OCI-LY7 (cell line): ENCODE data around the gene ZNF777. TPM values are rescaled to one million over a fixed set of nuclear protein-coding genes. Genes with fewer than 3 reads are reported as not detected.

Source experiments
- BruUV-seq: library from RNA; stranded (reverse); fragments of 400-500 nt; replicated peaks from 2 replicates; lab custom pipeline; 2021; lab: Mats Ljungman, UMichigan
- CTCF ChIA-PET: fragments of 300-600 bp; sonication (Branson Sonifier 250); formaldehyde crosslinking; loops from one replicate; lab custom pipeline; 2022; ENCODE audit warnings: antibody characterized with exemption; ENCODE audit not compliant: unreplicated experiment; lab: Charles Lee
- POLR2A ChIA-PET: fragments of 300-600 bp; sonication (Branson Sonifier 250); formaldehyde crosslinking; loops from one replicate; lab custom pipeline; 2022; ENCODE audit warnings: antibody characterized with exemption; lab: Charles Lee
- DNase-seq: peaks from one replicate; pipeline ENCODE4 v3.0.0-alpha.2; 2015; ENCODE audit warnings: low spot score
- H2AFZ ChIP-seq: fragments of 200-600 bp; sonication (generic), shearing (Covaris generic); 2 replicates; pipeline ENCODE4 v1.6.1; 2014; ENCODE audit warnings: mild to moderate bottlenecking, antibody characterized with exemption, low read length, moderate library complexity
- H3K27ac ChIP-seq: fragments of 200-600 bp; sonication (generic); 2 replicates; pipeline ENCODE4 v1.5.1; 2014; ENCODE audit warnings: mixed run types, low read depth, mild to moderate bottlenecking, moderate library complexity, low read length, inconsistent platforms; ENCODE audit not compliant: poor library complexity, severe bottlenecking
- H3K36me3 ChIP-seq: fragments of 200-600 bp; sonication (generic); 2 replicates; pipeline ENCODE4 v1.6.1; 2014; ENCODE audit warnings: mild to moderate bottlenecking, antibody characterized with exemption, low read length, moderate library complexity, mixed read lengths; ENCODE audit not compliant: insufficient read depth
- H3K4me1 ChIP-seq: fragments of 200-600 bp; sonication (generic); 2 replicates; pipeline ENCODE4 v1.5.1; 2014; ENCODE audit warnings: mild to moderate bottlenecking, low read length; ENCODE audit not compliant: insufficient read depth, poor library complexity, severe bottlenecking
- H3K4me2 ChIP-seq: fragments of 200-600 bp; sonication (generic); 2 replicates; pipeline ENCODE4 v1.6.1; 2014; ENCODE audit warnings: mild to moderate bottlenecking, low read length
- H3K4me3 ChIP-seq: fragments of 200-600 bp; sonication (generic); 2 replicates; pipeline ENCODE4 v1.5.1; 2014; ENCODE audit warnings: mild to moderate bottlenecking, low read depth, low read length; ENCODE audit not compliant: poor library complexity, severe bottlenecking
- H3K79me2 ChIP-seq: fragments of 200-600 bp; sonication (generic); 2 replicates; pipeline ENCODE4 v1.6.1; 2016; ENCODE audit warnings: low read depth, mild to moderate bottlenecking, low read length, moderate library complexity, mixed read lengths; ENCODE audit not compliant: insufficient read depth
- H3K9me2 ChIP-seq: fragments of 200-600 bp; sonication (generic); 2 replicates; pipeline ENCODE4 v1.6.1; 2016; ENCODE audit warnings: mild to moderate bottlenecking, low read length, mixed read lengths; ENCODE audit not compliant: insufficient read depth
- H3K9me3 ChIP-seq: fragments of 200-600 bp; sonication (generic); 2 replicates; pipeline ENCODE4 v1.6.1; 2014; ENCODE audit warnings: mild to moderate bottlenecking, mixed run types, low read length, mixed read lengths
- H4K20me1 ChIP-seq: fragments of 200-600 bp; sonication (generic); 2 replicates; pipeline ENCODE4 v1.6.1; 2014; ENCODE audit warnings: mild to moderate bottlenecking, antibody characterized with exemption, low read length, moderate library complexity, mixed read lengths; ENCODE audit not compliant: insufficient read depth
- EZH2phosphoT487 ChIP-seq: fragments of 200-600 bp; sonication (generic); IDR thresholded peaks from 2 replicates; pipeline ENCODE4 v1.6.1; 2018; ENCODE audit warnings: low read depth, borderline replicate concordance, mild to moderate bottlenecking, mixed run types, antibody characterized with exemption, low read length, moderate library complexity, mixed read lengths
- intact Hi-C: fragments of 100-400 bp; cut with micrococcal nuclease; formaldehyde crosslinking; loops from one replicate; pipeline ENCODE4 v1.10.0; 2022; ENCODE audit not compliant: unreplicated experiment
- total RNA-seq, 2 experiments: library from RNA; depleted of rRNA in 1 of 2; stranded (reverse); fragments of >200 nt in 1 of 2; shearing (Covaris generic) in 1 of 2; gene quantifications; 2 replicates each; pipeline ENCODE4 v1.2.3, GENCODE V29; 2014 to 2022
- TF ChIP-seq, protein P1 (sequence below): fragments of 200-600 bp; sonication (generic); conservative IDR thresholded peaks from 2 replicates; pipeline ENCODE4 v1.5.1; 2014; ENCODE audit warnings: mild to moderate bottlenecking, antibody characterized with exemption, low read length, moderate library complexity, mixed read lengths

The ZNF777 gene
- total RNA-seq, 2 experiments from 2014 or later: 5.2 to 9.5 TPM

DNA sequence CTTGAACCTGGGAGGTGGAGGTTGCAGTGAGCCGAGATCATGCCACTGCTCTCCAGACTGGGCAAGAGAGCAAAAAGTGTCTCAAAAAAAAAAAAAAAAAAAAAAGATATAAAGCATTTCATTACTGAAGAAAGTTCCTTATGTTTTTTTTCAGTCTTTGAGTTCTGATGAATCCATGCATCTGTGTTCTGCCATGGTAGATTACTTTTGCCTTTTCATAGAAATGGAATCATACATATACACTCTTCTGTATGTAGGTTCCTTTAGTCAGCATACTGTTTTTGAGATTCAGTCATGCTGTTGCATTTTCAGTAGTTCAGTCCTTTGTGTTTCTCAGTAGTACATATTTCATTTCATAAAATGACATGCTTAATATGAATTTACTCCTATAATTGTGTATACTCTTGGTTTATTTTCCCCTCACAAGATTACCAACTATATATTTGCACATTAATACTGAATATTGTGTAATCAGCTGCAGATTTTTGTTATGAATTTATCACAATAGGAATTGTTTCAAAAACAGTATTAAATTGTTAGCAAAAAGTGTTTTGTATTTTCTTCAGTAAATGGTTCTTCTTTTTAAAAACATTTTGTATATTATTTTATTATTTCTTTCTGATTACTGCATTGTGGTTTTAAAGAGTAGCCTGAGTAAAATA, 2.8 kb upstream of the ZNF777 start:
- Histone ChIP-seq H3K36me3 (no peaks in the 10 kb centered on the region), H3K9me2 (no peaks in the 10 kb centered on the region), H3K9me3 (peaks cover 11% of the 10 kb centered on the region), H4K20me1 (0 out of 2 replicates have a peak, but pooled peaks cover 1% of the 10 kb centered on the region), H3K4me1 (peaks cover 15% of the 10 kb centered on the region), H3K27ac (no peak overlapping the region), H3K4me3 (no peak overlapping the region), H2AFZ (no peak overlapping the region), H3K79me2 (peaks cover 6% of the 10 kb centered on the region; the same call in 1 of the 2 replicates), H3K4me2 (no peak overlapping the region)
- intact Hi-C loops: no loop called here
- ChIA-PET POLR2A (interaction anchor here (0.7 kb wide), 1 partner anchor 375 kb away, joined by 5 read pairs; the partner anchor contains the start of gene ZNF862), CTCF (no interaction called here)
- TF ChIP-seq, protein P1, sequence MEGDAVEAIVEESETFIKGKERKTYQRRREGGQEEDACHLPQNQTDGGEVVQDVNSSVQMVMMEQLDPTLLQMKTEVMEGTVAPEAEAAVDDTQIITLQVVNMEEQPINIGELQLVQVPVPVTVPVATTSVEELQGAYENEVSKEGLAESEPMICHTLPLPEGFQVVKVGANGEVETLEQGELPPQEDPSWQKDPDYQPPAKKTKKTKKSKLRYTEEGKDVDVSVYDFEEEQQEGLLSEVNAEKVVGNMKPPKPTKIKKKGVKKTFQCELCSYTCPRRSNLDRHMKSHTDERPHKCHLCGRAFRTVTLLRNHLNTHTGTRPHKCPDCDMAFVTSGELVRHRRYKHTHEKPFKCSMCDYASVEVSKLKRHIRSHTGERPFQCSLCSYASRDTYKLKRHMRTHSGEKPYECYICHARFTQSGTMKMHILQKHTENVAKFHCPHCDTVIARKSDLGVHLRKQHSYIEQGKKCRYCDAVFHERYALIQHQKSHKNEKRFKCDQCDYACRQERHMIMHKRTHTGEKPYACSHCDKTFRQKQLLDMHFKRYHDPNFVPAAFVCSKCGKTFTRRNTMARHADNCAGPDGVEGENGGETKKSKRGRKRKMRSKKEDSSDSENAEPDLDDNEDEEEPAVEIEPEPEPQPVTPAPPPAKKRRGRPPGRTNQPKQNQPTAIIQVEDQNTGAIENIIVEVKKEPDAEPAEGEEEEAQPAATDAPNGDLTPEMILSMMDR: no peak
- TF ChIP-seq EZH2phosphoT487: no peak
- DNase-seq: no peak
- BruUV-seq: no TSS peak

DNA sequence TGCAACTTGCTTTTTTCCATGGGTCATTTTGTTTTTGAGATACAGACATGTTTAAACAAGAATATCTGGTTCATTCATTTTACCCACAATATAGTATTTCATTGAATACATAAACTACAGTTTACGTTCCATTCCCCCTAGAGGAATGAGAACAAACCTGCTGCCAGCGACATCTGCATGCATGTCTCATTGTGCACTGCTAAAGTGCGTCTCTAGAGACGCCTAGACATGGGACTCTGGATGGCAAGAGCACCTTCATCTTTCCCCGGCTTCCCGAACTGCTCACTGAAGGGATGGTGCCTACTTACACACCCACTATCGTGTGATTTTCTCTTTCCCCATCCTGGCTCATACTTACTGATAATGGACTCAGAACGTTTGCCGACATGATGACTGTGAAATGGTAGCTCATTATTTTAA, 1.2 kb upstream of the ZNF777 start:
- no peak overlapping the region for H3K27ac ChIP-seq
- peaks cover 17% of the 10 kb centered on the region for H3K4me1 ChIP-seq
- no peak overlapping the region for H3K4me3 ChIP-seq
- peaks cover 6% of the 10 kb centered on the region; the same call in 1 of the 2 replicates for H3K79me2 ChIP-seq
- H4K20me1 ChIP-seq: peaks cover 7% of the 10 kb centered on the region; the same call in 1 of the 2 replicates
- intact Hi-C loops: no loop called here
- no peaks in the 10 kb centered on the region for H3K9me2 ChIP-seq
- ChIA-PET CTCF (no interaction called here), POLR2A (no interaction called here)
- no peaks in the 10 kb centered on the region for H3K36me3 ChIP-seq
- no peak for DNase-seq
- H3K4me2 ChIP-seq: no peak overlapping the region
- TF ChIP-seq, protein P1: no peak
- no peak for TF ChIP-seq EZH2phosphoT487
- H3K9me3 ChIP-seq: peaks cover 11% of the 10 kb centered on the region
- no peak overlapping the region for H2AFZ ChIP-seq
- no TSS peak for BruUV-seq
